Hematopoietic multipotent progenitor cell treated with erythropoietin and hydrocortisone succinate and interleukin-3 and kit ligand, for 6 days (in vitro differentiated cells): ENCODE measurements around the gene CDCA3.
"Not testable (repeated sequence)": the region's sequence is repeated elsewhere in the genome, so short reads cannot be mapped to it uniquely, and the experiment has no call there.

Source experiments
- DNase-seq: peaks from one replicate; pipeline ENCODE4 v3.0.0-alpha.2; 2015

CDCA3 gene

DNA sequence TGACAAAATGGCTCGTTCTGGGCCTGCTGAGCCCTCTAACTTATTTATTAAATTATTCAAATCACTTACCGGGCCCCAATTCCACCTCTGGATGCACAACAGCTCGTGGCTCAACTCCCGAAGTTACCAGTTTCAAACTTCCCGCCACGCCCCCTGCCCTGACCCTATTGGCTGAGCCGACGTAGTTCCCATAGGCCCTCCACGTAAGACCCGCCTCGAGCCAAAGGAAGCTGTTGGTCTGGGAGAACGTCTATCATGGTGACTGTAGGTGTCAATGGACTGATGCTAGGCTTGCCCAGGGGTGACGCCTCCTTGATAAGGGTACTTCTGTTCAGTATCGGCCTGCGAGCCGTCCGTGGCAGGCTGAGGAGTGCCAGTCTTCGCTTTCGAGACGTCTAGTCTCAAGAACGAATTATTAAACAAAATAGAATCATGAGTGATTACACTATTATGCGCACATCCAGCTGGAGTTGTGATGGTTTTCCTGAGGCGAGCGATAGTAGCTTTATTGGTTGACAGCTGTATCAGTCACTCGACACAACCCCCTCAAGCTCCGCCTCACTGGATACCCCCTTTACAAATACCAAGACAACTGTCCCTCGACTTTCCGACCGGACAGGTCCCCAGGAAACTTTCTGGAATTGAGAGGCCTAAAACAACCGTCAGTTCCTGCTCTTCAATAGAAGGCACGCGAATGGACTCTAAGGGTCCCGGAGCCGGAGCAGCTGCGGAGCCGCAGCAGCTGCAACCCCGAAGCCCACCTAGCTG lies at the start of gene CDCA3:
Gene CDCA3 (minus strand): TSS at position 134 of the 768 bp plus-strand sequence. CDS start 334 bp downstream, outside the sequence.
- peak; percentile 100 for DNase-seq

DNA sequence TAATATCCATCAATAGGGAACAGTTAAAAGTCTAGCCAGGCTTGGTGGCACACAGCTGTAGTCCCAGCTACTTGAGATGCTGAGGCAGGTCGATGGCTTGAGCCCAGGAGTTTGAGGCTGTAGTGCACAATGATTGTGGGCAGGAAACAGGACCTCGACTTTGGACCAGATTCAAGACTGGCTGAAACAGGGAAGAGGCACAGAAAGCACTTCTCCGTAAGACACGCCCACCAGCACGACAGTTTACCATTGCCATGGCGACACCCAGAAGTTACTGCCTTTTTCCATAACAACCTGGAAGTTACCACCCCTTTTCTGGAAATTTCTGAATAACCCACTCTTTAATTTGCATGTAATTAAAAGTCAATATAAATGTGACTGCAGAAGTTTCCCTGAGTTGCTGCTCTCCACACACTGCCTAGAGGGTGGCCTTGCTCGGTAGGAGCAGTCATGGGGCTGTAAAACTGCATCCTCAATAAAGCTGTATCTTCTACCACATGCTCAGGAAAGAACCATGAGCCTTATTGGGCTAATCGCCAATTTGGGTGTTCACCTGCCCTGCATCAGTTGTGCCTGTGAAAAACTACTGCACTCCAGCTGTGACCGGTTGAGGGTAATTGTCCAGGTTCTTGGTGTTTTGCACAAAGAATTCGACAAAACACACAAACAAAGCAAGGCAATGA lies 48.9 kb upstream of the CDCA3 start:
- DNase-seq, result peak; percentile 84

- DNase-seq, result no peak
Observed at GRCh38 chr12:6899427-6899826, 48.3 kb upstream of the CDCA3 start.

- no peak for DNase-seq
Observed at GRCh38 chr12:6896846-6897435, 45.9 kb upstream of the CDCA3 start.

DNA sequence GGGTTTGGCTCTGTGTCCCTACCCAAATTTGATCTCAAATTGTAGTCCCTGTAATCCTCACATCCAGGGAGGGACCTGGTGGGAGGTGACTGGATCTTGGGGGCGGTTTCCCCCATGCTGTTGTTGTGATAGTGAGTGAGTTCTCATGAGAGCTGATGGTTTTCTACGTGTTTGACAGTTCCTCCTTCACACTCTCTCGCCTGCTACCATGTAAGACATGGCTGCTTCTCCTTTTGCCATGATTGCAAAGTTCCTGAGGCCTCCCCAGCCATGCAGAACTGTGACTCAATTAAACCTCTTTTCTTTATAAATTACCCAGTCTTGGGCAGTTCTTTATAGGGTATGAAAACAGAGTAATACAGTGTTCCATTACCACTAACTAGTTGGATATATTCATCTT lies 43.2 kb upstream of the CDCA3 start:
- DNase-seq, result no peak

DNA sequence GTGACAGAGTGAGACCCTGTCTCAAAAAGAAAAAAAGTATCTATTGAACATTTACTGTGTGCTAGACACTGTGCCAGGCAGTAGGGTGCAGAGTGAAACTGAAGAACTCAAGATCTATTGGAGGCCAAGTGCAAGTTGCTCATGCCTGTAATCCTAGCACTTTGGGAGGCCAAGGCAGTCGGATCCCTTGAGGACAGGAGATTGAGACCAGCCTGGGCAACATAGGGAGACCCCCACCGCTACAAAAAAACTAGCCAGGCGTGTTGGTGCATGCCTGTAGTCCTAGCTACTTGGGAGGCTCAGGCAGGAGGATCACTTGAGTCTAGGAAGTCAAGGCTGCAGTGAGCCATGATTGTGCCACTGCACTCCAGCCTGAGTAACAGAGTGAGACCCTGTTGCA lies 41.6 kb upstream of the CDCA3 start:
- DNase-seq, result not testable (repeated sequence)

DNA sequence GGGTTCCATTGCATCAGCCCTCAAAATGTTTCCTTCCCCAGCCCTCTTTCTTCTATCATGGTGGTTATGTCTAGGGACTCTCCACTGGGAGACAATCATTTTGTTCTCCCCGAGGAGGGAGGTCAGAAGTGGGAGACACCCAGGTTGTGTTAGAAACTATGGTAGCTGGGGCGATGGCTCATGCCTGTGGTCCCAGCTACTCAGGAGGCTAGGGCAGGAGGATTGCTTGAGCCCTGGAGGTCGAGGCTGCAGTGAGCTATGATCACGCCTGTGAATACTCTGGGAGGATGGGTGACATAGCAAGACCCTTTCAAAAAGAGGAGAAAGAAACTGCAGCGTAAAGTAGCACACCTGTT lies 40.5 kb upstream of the CDCA3 start:
- no peak for DNase-seq

- peak; percentile 98 for DNase-seq
Observed at GRCh38 chr12:6890789-6891645, 39.9 kb upstream of the CDCA3 start.

DNA sequence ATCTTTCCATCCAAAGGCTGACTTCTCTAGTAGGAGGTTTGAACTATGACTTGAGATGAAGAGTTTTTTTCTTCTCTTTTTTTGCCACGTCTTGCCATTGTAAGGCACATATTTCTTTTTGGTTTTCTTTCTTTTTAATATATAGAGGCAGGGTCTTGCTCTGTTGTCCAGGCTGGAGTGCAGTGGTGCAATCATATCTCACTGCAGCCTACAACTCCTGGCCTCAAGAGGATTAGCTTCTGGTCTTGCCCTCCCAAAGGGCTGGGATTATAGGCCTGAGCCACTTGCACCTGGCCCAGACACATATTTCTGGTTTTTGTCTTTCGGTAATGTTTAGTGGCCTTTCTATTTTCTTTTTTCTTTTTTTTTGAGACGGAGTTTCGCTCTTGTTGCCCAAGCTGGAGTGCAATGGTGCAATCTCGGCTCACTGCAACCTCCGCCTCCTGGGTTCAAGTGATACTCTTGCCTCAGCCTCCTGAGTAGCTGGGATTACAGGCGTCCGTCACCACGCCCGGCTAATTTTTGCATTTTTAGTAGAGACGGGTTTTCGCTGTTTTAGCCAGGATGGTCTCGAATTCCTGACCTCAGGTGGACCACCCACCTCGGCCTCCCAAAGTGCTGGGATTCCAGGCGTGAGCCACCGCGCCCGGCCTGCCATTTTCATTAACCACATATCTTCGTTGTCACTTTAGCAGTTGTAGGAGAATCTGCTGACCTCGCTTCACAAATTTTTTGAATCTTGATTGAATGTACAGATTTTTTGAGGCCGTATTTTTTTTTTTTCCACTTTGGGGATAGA lies 38.9 kb upstream of the CDCA3 start:
- not testable (repeated sequence) for DNase-seq

DNA sequence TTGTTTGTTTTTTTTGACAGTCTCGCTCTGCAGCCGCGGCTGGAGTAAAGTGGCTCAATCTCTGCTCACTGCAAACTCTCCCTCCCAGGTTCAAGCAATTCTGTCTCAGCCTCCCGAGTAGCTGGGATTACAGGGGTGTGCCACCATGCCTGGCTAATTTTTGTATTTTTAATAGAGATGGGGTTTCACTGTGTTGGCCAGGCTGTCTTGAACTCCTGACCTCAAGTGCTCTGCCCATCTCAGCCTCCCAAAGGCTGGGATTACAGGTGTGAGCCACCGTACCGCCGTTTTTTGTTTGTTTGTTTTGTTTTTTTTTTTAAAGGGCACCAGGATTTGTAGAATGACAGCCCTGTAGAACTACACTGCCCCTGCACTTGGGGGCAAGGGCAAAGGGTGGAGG lies 37.7 kb upstream of the CDCA3 start:
- DNase-seq, result not testable (repeated sequence)

- DNase-seq, result no peak
Observed at GRCh38 chr12:6888360-6888759, 37.3 kb upstream of the CDCA3 start.

DNA sequence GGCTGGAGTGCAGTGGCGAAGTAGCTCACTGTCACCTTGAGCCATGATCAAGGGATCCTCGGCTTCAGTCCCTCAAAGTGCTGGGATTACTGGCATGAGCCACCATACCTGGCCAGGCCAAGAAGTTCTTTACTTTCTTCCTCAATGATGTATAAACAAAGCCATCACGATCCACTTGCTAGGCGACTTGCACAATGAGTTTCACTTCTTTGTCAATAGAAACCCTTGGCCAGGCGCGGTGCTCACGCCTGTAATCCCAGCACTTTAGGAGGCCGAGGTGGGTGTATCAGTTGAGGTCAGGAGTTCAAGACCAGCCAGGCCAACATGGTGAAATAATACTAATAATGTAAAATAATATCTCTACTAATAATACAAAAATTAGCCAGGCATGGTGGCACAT lies 36.4 kb upstream of the CDCA3 start:
- no peak for DNase-seq

DNA sequence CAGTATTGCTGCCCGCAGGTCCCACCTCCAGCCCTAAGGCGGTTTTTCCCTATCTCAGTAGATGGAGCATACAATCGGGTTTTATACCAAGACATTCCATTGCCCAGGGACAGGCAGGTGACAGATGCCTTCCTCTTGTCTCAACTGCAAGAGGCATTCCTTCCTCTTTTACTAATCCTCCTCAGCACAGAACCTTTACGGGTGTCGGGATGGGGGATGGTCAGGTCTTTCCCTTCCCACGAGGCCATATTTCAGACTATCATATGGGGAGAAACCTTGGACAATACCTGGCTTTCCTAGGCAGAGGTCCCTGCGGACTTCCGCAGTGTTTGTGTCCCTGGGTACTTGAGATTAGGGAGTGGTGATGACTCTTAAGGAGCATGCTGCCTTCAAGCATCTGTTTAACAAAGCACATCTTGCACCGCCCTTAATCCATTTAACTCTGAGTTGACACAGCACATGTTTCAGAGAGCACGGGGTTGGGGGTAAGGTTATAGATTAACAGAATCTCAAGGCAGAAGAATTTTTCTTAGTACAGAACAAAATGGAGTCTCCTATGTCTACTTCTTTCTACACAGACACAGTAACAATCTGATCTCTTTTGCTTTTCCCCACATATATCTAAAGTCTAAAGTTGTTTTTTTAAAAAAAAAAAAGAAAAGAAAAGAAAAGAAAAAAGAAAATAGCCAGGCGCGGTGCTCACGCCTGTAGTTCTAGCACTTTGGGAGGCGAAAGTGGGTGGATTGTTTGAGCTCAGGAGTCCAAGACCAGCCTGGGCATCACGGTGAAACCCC lies 35.3 kb upstream of the CDCA3 start:
- DNase-seq, result not testable (repeated sequence)

DNA sequence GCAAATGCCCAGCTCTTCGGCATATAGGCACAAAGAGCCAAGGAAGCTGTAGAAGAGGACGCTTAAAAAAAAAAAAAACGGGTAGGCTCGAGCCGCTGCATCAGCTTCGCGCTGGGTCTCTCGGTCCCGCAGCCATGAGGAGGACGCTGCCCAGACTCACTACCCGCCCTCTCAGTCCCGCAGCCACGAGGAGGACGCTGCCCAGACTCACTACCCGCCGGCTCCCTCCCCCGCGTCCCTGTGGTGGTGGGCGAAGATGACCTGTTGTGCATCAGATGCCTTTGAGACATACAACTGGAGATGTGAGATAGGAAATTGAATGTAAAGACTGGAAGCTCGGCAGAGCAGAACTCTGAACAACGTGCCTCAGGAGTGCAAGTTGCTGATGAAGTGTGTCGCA lies 33.5 kb upstream of the CDCA3 start:
- DNase-seq, result no peak

DNA sequence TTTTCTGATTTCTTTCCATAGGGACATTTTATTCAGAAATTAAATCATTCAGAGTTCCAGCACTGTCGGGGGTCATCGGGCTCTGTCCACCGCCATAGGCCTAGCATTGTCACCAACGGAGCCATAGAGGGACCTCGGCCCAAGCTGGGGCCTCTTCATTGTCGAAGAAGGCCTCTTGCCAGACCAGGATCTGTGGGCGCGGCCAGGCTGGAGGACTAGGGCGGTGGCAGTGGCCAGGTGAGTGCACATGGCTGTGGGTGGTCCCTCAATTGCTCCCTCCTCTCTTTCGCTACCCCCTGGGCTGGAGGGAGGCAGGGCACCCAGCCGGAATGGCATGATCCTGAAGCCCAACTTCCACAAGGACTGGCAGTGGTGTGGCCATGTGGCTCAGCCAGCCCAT lies 32.6 kb upstream of the CDCA3 start:
- no peak for DNase-seq

DNA sequence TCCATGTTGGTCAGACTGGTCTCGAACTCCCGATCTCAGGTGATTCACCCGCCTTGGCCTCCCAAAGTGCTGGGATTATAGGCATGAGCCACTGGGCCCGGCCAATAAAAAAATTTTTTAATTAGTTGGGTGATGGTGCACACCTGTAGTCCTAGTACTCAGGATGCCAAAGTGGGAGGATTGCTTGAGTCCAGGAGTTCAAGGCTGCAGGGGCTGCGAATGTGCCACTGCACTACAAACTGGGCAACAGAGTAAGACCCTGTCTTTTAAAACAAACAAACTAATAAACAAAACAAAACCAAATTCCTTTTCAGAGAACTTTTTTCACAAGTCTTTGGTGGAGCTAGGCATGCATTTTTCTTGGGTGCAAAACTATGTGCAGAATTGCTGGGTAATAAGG lies 32.2 kb upstream of the CDCA3 start:
- no peak for DNase-seq

DNA sequence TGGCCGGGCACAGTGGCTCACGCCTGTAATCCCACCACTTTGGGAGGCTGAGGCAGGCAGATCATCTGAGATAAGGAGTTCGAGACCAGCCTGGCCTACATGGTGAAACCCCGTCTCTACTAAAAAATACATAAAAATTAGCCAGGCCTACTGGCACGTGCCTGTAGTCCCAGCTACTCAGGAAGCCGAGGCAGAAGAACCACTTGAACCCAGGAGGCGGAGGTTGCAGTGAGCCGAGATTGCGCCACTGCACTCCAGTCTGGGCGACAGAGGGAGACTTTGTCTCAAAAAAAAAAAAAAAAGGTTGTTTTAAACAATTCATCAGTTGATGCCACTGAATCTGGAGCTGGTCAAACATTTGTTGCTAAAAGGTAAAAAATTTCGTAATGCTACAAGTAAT lies 28.7 kb upstream of the CDCA3 start:
- DNase-seq, result not testable (repeated sequence)

- not testable (repeated sequence) for DNase-seq
Observed at GRCh38 chr12:6874015-6874368, 22.9 kb upstream of the CDCA3 start.

DNA sequence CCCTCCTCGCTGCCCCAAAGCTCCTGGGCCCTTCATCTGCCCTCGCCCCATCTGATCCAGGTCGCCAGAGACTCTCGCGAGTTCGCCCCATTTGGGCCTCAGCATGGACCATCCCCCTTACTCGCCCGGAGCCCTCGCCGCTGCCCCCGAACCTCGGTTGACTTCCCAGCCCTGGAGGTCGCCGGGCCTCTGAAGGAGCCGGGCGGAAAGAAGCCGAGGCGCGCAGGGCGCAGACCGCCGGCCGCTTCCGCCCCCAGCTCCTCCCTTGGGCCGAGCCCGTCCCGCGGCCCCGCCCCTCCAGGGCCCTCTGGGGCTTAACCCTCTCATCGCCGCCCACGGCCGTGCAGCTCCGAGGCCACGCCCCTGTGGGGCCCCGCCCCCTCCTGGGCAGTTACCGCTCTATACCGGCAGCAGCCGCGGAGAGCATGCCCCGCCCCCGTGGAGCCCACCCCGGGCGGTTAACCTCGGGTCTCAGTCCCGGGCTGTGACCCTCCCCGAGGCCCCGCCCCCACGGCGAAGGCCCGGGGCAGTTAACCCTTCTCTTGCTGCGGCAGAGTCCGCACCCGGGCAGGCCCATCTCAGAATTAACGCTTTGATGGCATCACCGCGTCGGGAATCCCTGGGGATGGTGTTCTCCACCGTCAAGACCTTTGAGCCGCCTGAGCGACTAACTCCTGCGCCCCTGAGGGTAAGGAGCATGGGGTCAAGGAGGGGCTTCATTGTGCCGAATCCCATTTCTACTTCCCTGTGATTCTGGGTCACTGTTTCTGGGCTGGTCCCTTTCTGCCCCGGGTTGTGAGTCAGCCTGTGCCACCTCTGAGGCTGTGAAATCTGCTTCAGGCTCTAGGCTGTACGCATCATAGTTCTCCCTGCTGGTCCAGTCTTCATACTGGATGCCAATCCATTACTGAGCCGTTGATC lies 22.3 kb upstream of the CDCA3 start, which contains the start of gene SPSB2:
Gene SPSB2 (minus strand): TSS at position 210 of the 921 bp plus-strand sequence. CDS start 402 bp downstream, outside the sequence.
- peak; percentile 98 for DNase-seq
